HEK293T (cell line): ENCODE measurements around the gene HCFC2.

Source experiments
- CTCF ChIA-PET: fragments of 350-600 bp; formaldehyde crosslinking; extraction: SDS; loops from one replicate; lab custom pipeline; 2021; ENCODE audit warnings: antibody characterized with exemption, inconsistent platforms; lab: Yijun Ruan, JAX
- POLR2A ChIA-PET: fragments of 350-600 bp; formaldehyde crosslinking; extraction: SDS; loops from one replicate; lab custom pipeline; 2020; ENCODE audit warnings: antibody characterized with exemption, inconsistent platforms; lab: Yijun Ruan, JAX
- DNase-seq: peaks from one replicate; pipeline ENCODE4 v3.0.0; 2012; ENCODE audit warnings: mixed read lengths; ENCODE audit errors: extremely low spot score
- ARNT ChIP-seq: fragments of 450-650 bp; IDR thresholded peaks from 2 replicates; pipeline ENCODE4 v1.6.1; 2017; ENCODE audit warnings: mild to moderate bottlenecking
- BHLHE40 ChIP-seq: fragments of 450-650 bp; IDR thresholded peaks from 2 replicates; pipeline ENCODE4 v1.6.1; 2016; ENCODE audit warnings: mild to moderate bottlenecking, moderate library complexity, borderline replicate concordance
- CTBP1 ChIP-seq: fragments of 450-650 bp; IDR thresholded peaks from 2 replicates; pipeline ENCODE4 v1.6.1; 2016; ENCODE audit warnings: borderline replicate concordance
- ELF4 ChIP-seq: fragments of 450-650 bp; IDR thresholded peaks from 2 replicates; pipeline ENCODE4 v1.6.1; 2017; ENCODE audit warnings: antibody characterized with exemption
- FOXA1 ChIP-seq: fragments of 450-650 bp; IDR thresholded peaks from 2 replicates; pipeline ENCODE4 v1.6.1; 2016; ENCODE audit warnings: mild to moderate bottlenecking
- FOXK2 ChIP-seq: fragments of 450-650 bp; IDR thresholded peaks from 2 replicates; pipeline ENCODE4 v1.6.1; 2016; ENCODE audit warnings: mild to moderate bottlenecking
- FOXM1 ChIP-seq: fragments of 450-650 bp; IDR thresholded peaks from 2 replicates; pipeline ENCODE4 v1.6.1; 2017; ENCODE audit warnings: mild to moderate bottlenecking, borderline replicate concordance
- HDGF ChIP-seq: fragments of 450-650 bp; IDR thresholded peaks from 2 replicates; pipeline ENCODE4 v1.6.1; 2017; ENCODE audit warnings: antibody characterized with exemption, borderline replicate concordance
- L3MBTL2 ChIP-seq: fragments of 450-650 bp; conservative IDR thresholded peaks from 2 replicates; pipeline ENCODE4 v1.6.1; 2016; ENCODE audit warnings: mild to moderate bottlenecking
- LEF1 ChIP-seq: fragments of 450-650 bp; IDR thresholded peaks from 2 replicates; pipeline ENCODE4 v1.6.1; 2017; ENCODE audit warnings: mild to moderate bottlenecking, borderline replicate concordance
- NFRKB ChIP-seq: fragments of 450-650 bp; IDR thresholded peaks from 2 replicates; pipeline ENCODE4 v1.6.1; 2016; ENCODE audit warnings: mild to moderate bottlenecking, moderate library complexity
- PKNOX1 ChIP-seq: fragments of 450-650 bp; IDR thresholded peaks from 2 replicates; pipeline ENCODE4 v1.6.1; 2016
- SP1 ChIP-seq: fragments of 450-650 bp; IDR thresholded peaks from 2 replicates; pipeline ENCODE4 v1.6.1; 2017
- SUZ12 ChIP-seq: fragments of 450-650 bp; IDR thresholded peaks from 2 replicates; pipeline ENCODE4 v1.6.1; 2016; ENCODE audit warnings: mild to moderate bottlenecking
- TARDBP ChIP-seq: fragments of 450-650 bp; IDR thresholded peaks from 2 replicates; pipeline ENCODE4 v1.6.1; 2016
- ZNF384 ChIP-seq: fragments of 450-650 bp; IDR thresholded peaks from 2 replicates; pipeline ENCODE4 v1.6.1; 2016

Gene HCFC2

GRCh38 chr12:104083769-104084475 is 19.6 kb downstream of the HCFC2 start:
- ChIA-PET POLR2A (interaction anchor here (1.1 kb wide), 1 partner anchor 154 kb away, joined by 3 read pairs; no protein-coding TSS in a partner anchor), CTCF (no interaction called here)
- no peak for DNase-seq
- TF ChIP-seq CTBP1 (no peak), L3MBTL2 (no peak), PKNOX1 (no peak), FOXA1 (no peak), SUZ12 (no peak), FOXK2 (no peak), FOXM1 (no peak), ARNT (no peak), HDGF (no peak), SP1 (no peak), ZNF384 (no peak), TARDBP (no peak), LEF1 (no peak), BHLHE40 (no peak), NFRKB (no peak)

- TF ChIP-seq SP1: no peak
- no peak for TF ChIP-seq L3MBTL2
- CTCF ChIA-PET: no interaction called here
- no peak for DNase-seq
- POLR2A ChIA-PET: no interaction called here
Measured at GRCh38 chr12:104090685-104091084, 26.4 kb downstream of the HCFC2 start.

GRCh38 chr12:104091136-104091535 is 26.8 kb downstream of the HCFC2 start:
- ChIA-PET CTCF (no interaction called here), POLR2A (no interaction called here)
- DNase-seq: no peak
- TF ChIP-seq CTBP1 (no peak), FOXK2 (no peak), LEF1 (no peak), HDGF (no peak), FOXA1 (no peak), SP1 (no peak), ARNT (no peak), L3MBTL2 (no peak), FOXM1 (no peak), ZNF384 (no peak), SUZ12 (no peak)

- no peak for TF ChIP-seq PKNOX1
- TF ChIP-seq NFRKB: no peak
- TF ChIP-seq ZNF384: no peak
- no peak for TF ChIP-seq TARDBP
- TF ChIP-seq ELF4: no peak
- no peak for TF ChIP-seq ARNT
- TF ChIP-seq HDGF: no peak
- no peak for TF ChIP-seq LEF1
- no peak for TF ChIP-seq BHLHE40
- no peak for TF ChIP-seq FOXA1
- TF ChIP-seq FOXK2: no peak
- no peak for DNase-seq
- ChIA-PET POLR2A (no interaction called here), CTCF (no interaction called here)
Measured at GRCh38 chr12:104094284-104094683, 30.0 kb downstream of the HCFC2 start.

GRCh38 chr12:104095289-104095688 is 31.0 kb downstream of the HCFC2 start:
- DNase-seq: no peak
- TF ChIP-seq L3MBTL2: no peak
- no peak for TF ChIP-seq CTBP1
- TF ChIP-seq HDGF: no peak
- TF ChIP-seq SP1: no peak
- no peak for TF ChIP-seq NFRKB
- TF ChIP-seq FOXK2: no peak
- no peak for TF ChIP-seq FOXA1
- ChIA-PET CTCF (interaction anchor here (1.3 kb wide), 1 partner anchor 14 kb away, joined by 6 read pairs; no protein-coding TSS in a partner anchor), POLR2A (no interaction called here)

- DNase-seq: no peak
- CTCF ChIA-PET: interaction anchor here (1.6 kb wide), 1 partner anchor 11 kb away, joined by 6 read pairs; no protein-coding TSS in a partner anchor
- no peak for TF ChIP-seq FOXK2
- no peak for TF ChIP-seq ARNT
- no peak for TF ChIP-seq CTBP1
- TF ChIP-seq PKNOX1: no peak
- no peak for TF ChIP-seq ZNF384
- TF ChIP-seq HDGF: no peak
- TF ChIP-seq TARDBP: no peak
- no peak for TF ChIP-seq FOXM1
- no peak for TF ChIP-seq SUZ12
- POLR2A ChIA-PET: no interaction called here
Measured at GRCh38 chr12:104097954-104098353, 33.6 kb downstream of the HCFC2 start.
